HG02610 (cell line): ENCODE data around the gene HOXA5.

Experiments
- ATAC-seq: cut with Tn5 transposase; IDR thresholded peaks from one replicate; pipeline ENCODE4 v1.9.1; 2021; ENCODE audit warnings: mild to moderate bottlenecking, moderate library complexity; ENCODE audit not compliant: unreplicated experiment

The HOXA5 gene

GRCh38 chr7:27171637-27172314 is 28.3 kb upstream of the HOXA5 start:
- ATAC-seq, result no peak

- no peak for ATAC-seq
Measured at GRCh38 chr7:27171325-27171636, 27.8 kb upstream of the HOXA5 start.

- ATAC-seq, result no peak
Measured at GRCh38 chr7:27170426-27171324, 27.2 kb upstream of the HOXA5 start.

- no peak for ATAC-seq
Measured at GRCh38 chr7:27169658-27170425, 26.4 kb upstream of the HOXA5 start.

- no peak for ATAC-seq
Measured at GRCh38 chr7:27168265-27168947, 24.9 kb upstream of the HOXA5 start.

- no peak for ATAC-seq
Measured at GRCh38 chr7:27167916-27168264, 24.4 kb upstream of the HOXA5 start.

GRCh38 chr7:27166531-27167505 is 23.3 kb upstream of the HOXA5 start:
- ATAC-seq, result no peak

- no peak for ATAC-seq
Measured at GRCh38 chr7:27165996-27166530, 22.6 kb upstream of the HOXA5 start.

GRCh38 chr7:27165089-27165995 is 21.9 kb upstream of the HOXA5 start, which contains the start of gene HOXA9:
Gene HOXA9 (minus strand): TSS chr7:27165537. CDS start chr7:27165457, 80 bp downstream.
- ATAC-seq, result no peak

GRCh38 chr7:27164367-27165088 is 21.0 kb upstream of the HOXA5 start:
- ATAC-seq, result no peak

GRCh38 chr7:27164045-27164366 is 20.5 kb upstream of the HOXA5 start:
- ATAC-seq, result no peak

GRCh38 chr7:27163288-27164044 is 20.0 kb upstream of the HOXA5 start:
- ATAC-seq, result no peak

GRCh38 chr7:27162561-27163287 is 19.2 kb upstream of the HOXA5 start:
- no peak for ATAC-seq

GRCh38 chr7:27161721-27162560 is 18.5 kb upstream of the HOXA5 start:
- ATAC-seq, result no peak

GRCh38 chr7:27161214-27161720 is 17.8 kb upstream of the HOXA5 start:
- no peak for ATAC-seq
